Measurements from ENCODE around the gene WWTR1. TPM values are rescaled to one million over a fixed set of nuclear protein-coding genes. Genes with fewer than 3 reads are reported as not detected.

WWTR1 gene
- total and polyA plus RNA-seq, 8 donors, result 15.4 to 116 (median 61.4) TPM

DNA sequence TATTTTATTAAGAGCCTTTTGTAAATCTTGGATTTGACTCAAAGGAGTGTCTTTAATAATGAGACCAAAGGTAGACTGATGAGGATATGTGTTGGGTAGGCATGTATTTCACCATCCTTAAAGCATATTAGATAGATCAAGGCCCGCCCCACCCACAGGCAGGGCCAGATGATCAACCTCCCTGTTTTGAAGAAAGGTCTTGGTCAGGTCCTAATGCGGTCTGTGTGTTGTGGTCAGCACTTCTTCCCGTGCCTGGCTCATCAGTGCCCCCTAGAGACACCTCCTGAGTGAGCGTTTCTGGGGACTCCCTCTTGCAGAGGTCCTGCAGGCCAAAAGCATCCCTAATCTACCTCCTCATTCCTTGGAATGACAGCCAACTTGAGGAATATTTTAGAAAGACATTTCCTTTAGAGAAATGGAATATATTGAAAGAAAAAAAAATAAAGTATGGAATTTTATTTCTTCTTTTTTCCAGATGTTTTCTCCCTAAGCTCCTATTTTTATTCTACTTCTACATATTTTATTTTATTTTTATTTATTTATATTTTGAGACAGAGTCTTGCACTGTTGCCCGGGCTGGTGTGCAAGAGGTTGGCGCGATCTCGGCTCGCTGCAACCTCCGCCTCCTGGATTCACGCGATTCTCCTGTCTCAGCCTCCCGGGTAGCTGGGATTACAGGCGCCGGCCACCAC is 177.4 kb downstream of the WWTR1 start:
- peak; percentile 88 to 92 for DNase-seq
- intact Hi-C loops (cut with DNase I; ENCODE audit: low total_unique reads), result loop anchor here (5.0 kb wide), 1 partner anchor 363 kb away; no protein-coding TSS in a partner anchor
- Histone ChIP-seq H3K9me3 (no peaks in the 10 kb centered on the region), H3K27ac (peak overlapping the region in 4 of 5 donors; percentile 69 to 79 (median 70)), H3K4me1 (peaks cover 8 to 24% (median 16%) of the 10 kb centered on the region in 4 donors), H3K4me3 (no peak overlapping the region), H3K36me3 (no peaks in the 10 kb centered on the region), H3K27me3 (no peaks in the 10 kb centered on the region)
- 70 to 77% (median 71%) methylated on average over 15 of the region's 15 CpGs for WGBS, 5 donors
- TF ChIP-seq, protein P1, sequence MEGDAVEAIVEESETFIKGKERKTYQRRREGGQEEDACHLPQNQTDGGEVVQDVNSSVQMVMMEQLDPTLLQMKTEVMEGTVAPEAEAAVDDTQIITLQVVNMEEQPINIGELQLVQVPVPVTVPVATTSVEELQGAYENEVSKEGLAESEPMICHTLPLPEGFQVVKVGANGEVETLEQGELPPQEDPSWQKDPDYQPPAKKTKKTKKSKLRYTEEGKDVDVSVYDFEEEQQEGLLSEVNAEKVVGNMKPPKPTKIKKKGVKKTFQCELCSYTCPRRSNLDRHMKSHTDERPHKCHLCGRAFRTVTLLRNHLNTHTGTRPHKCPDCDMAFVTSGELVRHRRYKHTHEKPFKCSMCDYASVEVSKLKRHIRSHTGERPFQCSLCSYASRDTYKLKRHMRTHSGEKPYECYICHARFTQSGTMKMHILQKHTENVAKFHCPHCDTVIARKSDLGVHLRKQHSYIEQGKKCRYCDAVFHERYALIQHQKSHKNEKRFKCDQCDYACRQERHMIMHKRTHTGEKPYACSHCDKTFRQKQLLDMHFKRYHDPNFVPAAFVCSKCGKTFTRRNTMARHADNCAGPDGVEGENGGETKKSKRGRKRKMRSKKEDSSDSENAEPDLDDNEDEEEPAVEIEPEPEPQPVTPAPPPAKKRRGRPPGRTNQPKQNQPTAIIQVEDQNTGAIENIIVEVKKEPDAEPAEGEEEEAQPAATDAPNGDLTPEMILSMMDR (IDR thresholded peaks at IDR 0.05), result peak in 6 of 7 experiments; percentile 32 to 84 (median 69)
- TF ChIP-seq EP300 (IDR thresholded peaks at IDR 0.05) (no peak), POLR2AphosphoS5 (IDR thresholded peaks at IDR 0.05) (peak in 2 of 3 donors; percentile 20 to 58)

DNA sequence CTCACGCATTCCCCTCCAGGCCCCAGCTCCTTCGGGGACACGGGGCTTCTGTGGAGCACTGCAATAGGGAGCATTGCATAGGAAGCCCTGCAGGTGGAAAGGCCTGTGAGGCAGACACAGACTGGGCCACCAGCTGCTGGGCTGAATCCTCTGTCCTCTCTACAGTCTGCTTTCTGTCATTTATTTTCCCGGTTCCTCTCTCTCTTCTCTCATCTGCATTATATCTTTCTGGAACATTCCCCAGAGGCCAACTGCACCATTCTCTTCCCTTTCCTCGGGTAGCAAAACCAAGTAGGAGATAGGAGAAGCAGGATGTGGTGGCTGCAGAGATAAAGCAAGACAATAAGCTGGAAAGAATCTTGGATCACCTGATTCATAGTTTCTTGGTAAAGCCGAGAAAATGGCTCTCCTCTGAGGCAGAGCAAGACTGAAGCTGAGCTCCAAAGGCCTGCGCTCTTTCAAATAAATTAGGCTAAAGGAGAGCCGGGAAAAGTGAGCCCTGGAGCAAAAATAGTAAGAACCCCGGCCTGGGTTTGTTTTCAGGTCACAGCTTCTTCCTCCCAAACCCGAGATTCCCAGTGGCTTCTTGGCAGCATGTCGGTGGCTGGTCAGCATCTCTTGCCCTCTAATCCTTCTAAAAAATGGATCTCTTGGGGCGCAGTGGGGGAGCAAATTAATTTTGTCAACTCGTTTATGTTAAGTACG is 178.1 kb downstream of the WWTR1 start:
- Histone ChIP-seq H3K9me3 (no peaks in the 10 kb centered on the region), H3K4me3 (no peak overlapping the region), H3K27ac (peak overlapping the region; percentile 55 to 79 (median 69)), H3K36me3 (no peaks in the 10 kb centered on the region), H3K27me3 (no peaks in the 10 kb centered on the region), H3K4me1 (peaks cover 8 to 28% (median 14%) of the 10 kb centered on the region in 4 donors)
- no peak for DNase-seq
- intact Hi-C loops (cut with DNase I; ENCODE audit: low total_unique reads), result loop anchor here (5.0 kb wide), 1 partner anchor 362 kb away; no protein-coding TSS in a partner anchor
- TF ChIP-seq, protein P1 (IDR thresholded peaks at IDR 0.05), result no peak
- TF ChIP-seq POLR2AphosphoS5 (IDR thresholded peaks at IDR 0.05), result no peak
- TF ChIP-seq POLR2A (IDR thresholded peaks at IDR 0.05), result no peak
- no peak for TF ChIP-seq EP300 (IDR thresholded peaks at IDR 0.05)
- 57 to 69% (median 65%) methylated on average over 14 of the region's 14 CpGs for WGBS, 5 donors

DNA sequence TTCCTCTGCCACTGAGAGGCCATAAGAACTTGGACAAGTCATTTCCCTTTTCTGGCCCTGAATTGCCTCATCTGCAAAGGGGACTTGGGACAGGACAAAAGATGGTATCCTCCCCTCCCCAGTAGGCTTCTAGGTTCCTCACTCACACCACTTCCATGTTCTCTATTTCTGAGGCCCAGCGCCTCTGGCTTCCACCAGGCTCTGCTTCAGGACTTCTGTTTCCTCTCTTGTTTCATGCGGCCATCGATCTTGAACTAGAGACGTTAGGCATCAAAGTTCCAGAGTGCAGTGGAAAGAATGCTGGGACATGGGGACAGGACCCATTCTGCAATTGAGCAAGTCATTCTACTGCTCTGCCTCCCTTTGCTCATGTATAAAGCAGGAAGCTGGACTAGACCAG is 181.6 kb downstream of the WWTR1 start:
- H3K27me3 ChIP-seq, result no peaks in the 10 kb centered on the region
- peaks cover 26 to 63% (median 40%) of the 10 kb centered on the region in 4 donors for H3K4me1 ChIP-seq
- no peak for DNase-seq
- 86 to 93% (median 90%) methylated on average over 4 of the region's 4 CpGs for WGBS, 5 donors
- H3K9me3 ChIP-seq, result no peaks in the 10 kb centered on the region
- no peaks in the 10 kb centered on the region for H3K36me3 ChIP-seq
- intact Hi-C loops (cut with DNase I; ENCODE audit: low total_unique reads), result no loop called here
- TF ChIP-seq POLR2A (IDR thresholded peaks at IDR 0.05) (no peak), POLR2AphosphoS5 (IDR thresholded peaks at IDR 0.05) (no peak), EP300 (IDR thresholded peaks at IDR 0.05) (no peak)
- TF ChIP-seq, protein P1 (IDR thresholded peaks at IDR 0.05), result no peak
- H3K27ac ChIP-seq, result no peak overlapping the region
- no peak overlapping the region for H3K4me3 ChIP-seq

DNA sequence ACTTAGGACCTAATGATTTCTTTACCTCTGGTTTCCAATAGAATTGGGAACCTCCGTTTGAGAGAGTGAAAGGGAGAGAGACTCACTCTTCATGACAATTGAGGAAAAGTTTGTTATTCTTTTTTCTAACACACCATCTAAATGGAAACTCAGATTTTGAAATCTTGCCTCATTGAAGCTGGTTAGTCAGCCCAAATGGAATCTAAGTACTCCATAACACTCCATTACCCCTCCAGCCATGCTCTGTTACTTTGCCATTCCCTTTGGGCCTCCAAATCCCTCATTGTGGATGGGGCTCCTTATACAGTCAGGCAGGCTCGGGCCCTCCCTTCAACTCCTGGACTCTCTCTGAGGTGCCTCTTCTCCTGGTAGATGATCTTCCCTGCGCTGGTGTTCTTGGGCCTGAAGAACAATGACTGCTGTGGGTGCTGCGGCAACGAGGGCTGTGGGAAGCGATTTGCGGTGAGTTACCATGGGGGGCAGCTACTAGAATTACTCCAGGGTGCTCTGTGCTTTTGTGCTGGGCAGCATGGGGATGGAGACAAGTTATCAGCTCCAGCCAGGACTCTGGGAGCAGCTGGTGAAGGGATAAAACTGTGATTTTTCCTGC is 182.3 kb downstream of the WWTR1 start:
- Histone ChIP-seq H3K36me3 (no peaks in the 10 kb centered on the region), H3K4me3 (no peak overlapping the region), H3K27me3 (no peaks in the 10 kb centered on the region), H3K9me3 (no peaks in the 10 kb centered on the region), H3K4me1 (peaks cover 24 to 57% (median 40%) of the 10 kb centered on the region in 4 donors), H3K27ac (peak overlapping the region in 2 of 5 donors; percentile 84 to 87)
- TF ChIP-seq EP300 (IDR thresholded peaks at IDR 0.05), result no peak
- no peak for TF ChIP-seq POLR2AphosphoS5 (IDR thresholded peaks at IDR 0.05)
- TF ChIP-seq, protein P1 (IDR thresholded peaks at IDR 0.05), result no peak
- TF ChIP-seq POLR2A (IDR thresholded peaks at IDR 0.05), result no peak
- no peak for DNase-seq
- intact Hi-C loops (cut with DNase I; ENCODE audit: low total_unique reads), result no loop called here
- 90 to 95% (median 94%) methylated on average over 7 of the region's 7 CpGs for WGBS, 5 donors
